ENCODE data around the gene SSRP1.

DNA sequence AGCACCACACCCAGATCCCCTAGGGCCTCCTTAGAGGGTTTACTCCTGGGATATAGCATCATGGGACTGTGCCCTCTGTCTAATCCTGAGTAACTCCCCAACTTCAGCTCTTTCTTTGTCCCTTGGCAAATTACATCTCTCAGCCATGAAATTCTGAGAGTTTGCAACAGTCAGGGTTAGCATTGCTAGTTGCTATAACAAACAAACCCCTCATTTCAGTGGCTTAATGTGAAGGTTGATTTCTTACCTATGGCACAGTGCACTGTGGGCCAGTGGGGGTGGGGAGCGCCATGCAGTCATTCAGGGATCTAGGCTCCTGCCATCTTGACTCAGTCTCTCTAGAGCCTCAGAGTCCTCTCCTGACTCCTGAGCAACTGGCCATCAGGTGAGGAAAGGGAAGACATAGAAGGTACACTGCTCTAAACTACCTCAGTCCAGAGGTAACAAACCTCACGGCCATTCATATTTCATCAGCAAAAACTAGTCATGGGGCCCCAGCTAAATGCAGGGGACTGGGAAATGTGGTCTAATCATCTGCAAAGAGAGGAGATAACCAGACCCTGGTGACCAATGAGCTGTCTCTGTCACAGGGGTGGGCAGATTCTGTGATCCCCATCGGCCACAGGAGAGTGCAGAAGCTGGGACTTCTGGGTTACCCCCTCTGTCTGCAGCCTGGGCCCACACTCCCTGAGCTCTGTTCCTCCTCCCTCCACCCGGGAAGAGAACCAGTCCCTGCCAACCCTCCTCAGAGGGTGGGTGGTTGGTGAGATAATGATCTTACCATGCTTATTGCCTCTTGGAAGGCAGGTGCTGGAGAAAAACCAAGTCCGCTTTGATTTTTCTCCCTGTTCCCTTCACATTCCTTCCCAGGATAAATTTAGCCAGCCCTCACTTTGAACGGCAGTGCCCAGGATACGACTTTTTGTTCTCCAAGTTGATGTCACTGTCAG, 27.7 kb upstream of the SSRP1 start:
- TF ChIP-seq, protein P1, sequence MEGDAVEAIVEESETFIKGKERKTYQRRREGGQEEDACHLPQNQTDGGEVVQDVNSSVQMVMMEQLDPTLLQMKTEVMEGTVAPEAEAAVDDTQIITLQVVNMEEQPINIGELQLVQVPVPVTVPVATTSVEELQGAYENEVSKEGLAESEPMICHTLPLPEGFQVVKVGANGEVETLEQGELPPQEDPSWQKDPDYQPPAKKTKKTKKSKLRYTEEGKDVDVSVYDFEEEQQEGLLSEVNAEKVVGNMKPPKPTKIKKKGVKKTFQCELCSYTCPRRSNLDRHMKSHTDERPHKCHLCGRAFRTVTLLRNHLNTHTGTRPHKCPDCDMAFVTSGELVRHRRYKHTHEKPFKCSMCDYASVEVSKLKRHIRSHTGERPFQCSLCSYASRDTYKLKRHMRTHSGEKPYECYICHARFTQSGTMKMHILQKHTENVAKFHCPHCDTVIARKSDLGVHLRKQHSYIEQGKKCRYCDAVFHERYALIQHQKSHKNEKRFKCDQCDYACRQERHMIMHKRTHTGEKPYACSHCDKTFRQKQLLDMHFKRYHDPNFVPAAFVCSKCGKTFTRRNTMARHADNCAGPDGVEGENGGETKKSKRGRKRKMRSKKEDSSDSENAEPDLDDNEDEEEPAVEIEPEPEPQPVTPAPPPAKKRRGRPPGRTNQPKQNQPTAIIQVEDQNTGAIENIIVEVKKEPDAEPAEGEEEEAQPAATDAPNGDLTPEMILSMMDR (IDR thresholded peaks at IDR 0.05; ENCODE audit: low read depth, low read length): no peak
- TF ChIP-seq POLR2A (IDR thresholded peaks at IDR 0.05; ENCODE audit: extremely low read depth, insufficient read length): no peak
- TF ChIP-seq, protein P2, sequence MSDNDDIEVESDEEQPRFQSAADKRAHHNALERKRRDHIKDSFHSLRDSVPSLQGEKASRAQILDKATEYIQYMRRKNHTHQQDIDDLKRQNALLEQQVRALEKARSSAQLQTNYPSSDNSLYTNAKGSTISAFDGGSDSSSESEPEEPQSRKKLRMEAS (IDR thresholded peaks at IDR 0.05; ENCODE audit: low read depth, low read length): no peak

Measured in NB4 (cell line).